GM19395 (cell line): ENCODE results near the gene FCN3.
A peak's percentile ranks its signal among the peaks of the same experiment; 100 is the strongest.

Experiments used
- ATAC-seq: cut with Tn5 transposase; IDR thresholded peaks from one replicate; pipeline ENCODE4 v1.9.1; 2021; ENCODE audit warnings: mild to moderate bottlenecking, moderate library complexity; ENCODE audit not compliant: unreplicated experiment

Gene FCN3

GRCh38 chr1:27343639-27344025 is 31.0 kb downstream of the FCN3 start:
- no peak for ATAC-seq

DNA sequence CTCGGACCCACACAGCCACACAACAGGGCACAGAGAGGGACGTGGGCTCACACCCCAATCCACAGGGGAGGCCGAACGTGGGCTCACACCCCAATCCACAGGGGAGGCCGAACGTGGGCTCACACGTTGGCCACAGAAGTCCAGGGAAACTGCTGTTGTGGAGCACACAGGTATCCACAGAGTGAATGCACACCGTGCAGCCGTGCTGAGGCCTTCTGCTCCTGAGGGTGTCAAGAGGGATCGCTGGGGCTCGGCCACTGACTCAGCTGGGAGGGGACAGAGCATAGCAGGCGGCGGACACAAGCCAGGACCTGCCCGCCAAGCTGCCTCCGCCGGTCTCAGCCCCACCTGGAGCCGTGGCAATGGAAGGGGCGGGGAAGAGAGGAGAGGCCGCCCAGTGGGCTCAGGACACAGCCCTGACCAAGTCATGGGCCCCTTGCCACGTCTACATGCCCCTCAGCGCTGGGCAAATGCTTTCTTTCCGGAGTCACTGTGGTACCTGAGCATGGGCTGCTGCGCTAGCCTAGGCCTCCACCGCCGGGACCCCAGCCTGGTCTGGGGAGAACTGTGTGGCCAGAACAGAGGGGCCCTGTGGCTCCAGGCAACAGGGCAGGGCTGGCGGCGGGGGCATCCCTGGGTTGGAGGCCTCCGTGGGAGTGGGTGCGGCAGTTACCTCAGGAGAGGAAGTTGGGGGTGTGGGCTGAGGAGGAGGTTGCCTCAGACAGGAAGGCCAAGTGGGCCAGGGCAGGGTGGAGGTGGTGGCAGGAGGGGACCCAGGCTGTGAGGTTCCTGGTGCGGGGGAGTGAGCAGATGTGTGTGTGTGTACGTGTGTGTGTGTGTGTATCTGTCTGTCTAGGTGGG is 31.6 kb downstream of the FCN3 start:
- ATAC-seq = no peak

- ATAC-seq = peak; percentile 16
Measured at GRCh38 chr1:27342391-27342777, 32.2 kb downstream of the FCN3 start.

DNA sequence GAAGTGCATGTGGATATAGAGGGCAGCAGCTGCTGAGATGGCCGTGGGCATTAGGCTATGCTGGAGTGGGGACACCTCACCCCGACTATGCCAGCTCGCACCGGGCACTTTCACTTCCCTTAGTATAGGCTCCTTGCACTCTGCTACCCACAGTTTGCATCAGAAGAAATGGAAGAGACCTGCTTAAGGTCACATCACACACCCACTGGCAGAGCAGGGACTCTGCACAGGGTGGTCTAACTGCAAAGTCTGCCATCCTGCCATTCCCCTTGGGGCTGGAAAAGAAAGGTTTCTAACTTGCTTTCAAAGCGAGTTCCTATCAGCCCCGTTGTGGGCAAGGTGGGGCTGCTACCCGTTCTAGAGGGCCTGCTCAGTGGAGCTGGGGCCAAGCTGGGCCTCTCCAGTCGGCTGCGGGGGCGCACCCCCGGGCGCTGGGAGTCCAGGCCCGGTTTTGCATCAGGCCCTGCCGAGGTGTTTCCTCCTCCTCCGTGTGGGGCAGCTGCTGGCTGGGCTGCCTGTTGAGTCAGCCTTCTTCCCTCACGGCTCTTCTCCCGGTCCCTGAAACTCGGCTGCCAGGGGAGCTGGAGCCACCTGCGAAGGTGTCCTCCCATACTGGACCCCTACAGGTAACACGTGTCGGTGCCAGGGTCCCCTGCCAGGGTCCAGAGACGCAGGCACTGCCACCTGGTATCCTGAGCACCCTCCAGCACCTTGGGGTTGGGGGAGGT is 32.9 kb downstream of the FCN3 start, which contains the start of gene SYTL1:
TSS of gene SYTL1 (plus strand) at position 498 of the 728 bp plus-strand sequence. CDS start 3,313 bp downstream, outside the sequence.
- peak; percentile 66 for ATAC-seq

DNA sequence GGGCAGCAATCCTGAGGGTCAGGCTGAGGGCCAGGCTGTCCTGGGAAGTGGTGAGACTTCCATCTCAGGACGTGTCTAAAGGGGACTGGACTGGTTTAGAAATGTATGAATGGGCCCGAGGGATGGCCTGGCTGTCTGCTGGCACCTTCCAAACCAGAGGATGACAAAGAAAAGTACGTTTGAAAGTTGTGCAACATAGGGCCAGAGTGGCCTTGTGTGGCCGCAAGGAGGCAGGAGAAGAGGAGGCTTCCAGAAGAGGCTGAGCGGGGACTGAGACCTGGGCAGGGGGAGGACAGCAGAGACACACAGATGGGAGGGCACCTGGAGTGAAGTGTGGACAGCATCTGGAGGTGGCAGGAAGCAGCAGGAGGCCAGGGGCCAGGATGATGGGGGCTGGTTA is 35.4 kb downstream of the FCN3 start:
- ATAC-seq = no peak

GRCh38 chr1:27338751-27339150 is 35.9 kb downstream of the FCN3 start:
- ATAC-seq = no peak

DNA sequence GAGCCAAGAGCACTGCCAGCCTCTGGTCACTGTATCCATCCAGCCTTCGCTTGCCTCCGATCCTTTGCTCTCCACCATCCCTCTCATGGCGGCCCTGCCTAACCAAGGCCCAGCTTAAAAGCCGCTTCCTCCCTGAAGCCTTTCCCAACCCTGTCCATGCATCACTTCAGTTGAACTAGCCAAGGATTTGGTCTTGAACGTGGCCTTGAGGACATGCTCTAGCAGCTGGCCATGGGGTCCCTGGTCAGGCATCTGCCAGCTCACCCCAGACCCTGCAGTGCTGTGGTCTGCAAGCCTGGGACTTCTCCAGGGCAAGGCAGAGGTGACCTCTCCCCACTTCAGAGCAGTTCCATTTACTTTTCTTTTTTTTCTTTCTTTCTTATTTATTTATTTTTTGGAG is 37.9 kb downstream of the FCN3 start:
- no peak for ATAC-seq

DNA sequence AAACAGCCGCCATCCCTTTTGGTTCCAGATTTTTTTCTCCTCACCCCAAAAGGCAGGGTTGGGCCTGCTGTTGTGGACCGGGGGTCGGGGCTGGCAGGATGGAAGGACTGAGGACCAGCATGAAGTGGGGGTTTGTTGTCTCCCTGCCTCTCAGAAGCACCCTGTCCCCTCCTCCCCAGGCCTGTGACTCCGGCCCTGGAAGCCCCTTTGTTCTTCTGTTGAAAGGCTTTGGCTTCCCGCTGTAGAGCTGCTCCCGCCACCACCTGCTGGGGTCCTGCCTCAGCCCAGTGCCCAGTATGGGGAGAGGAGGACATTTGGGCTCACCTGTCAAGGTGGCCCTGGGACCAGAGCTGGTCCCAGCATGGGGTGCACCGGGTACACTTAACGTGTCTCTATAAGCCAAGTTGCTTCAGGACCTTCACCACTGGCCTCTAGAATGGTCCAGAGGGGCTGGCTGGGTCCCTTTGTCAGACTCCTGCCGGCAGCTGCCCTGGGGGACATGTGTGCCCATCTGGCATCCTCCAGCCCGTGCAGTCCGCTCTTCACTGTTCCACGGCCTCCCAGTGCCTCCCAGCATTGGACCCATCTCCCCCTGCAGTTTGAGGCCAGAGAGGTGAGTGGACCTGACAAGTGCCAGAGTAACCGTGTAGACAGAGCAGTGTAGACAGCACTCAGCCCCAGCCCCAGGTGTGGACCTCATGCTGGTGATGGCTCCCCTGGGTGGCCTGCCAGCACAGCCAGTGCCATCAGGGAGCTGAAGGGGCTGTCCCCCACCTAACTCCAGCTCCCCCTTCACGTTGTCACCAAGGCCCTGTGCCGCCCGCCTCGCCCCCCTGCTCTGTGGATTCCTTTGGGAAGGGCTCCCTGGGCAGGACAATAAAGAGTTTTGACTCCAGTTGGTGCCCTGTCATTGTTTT is 38.9 kb downstream of the FCN3 start:
- ATAC-seq = no peak

DNA sequence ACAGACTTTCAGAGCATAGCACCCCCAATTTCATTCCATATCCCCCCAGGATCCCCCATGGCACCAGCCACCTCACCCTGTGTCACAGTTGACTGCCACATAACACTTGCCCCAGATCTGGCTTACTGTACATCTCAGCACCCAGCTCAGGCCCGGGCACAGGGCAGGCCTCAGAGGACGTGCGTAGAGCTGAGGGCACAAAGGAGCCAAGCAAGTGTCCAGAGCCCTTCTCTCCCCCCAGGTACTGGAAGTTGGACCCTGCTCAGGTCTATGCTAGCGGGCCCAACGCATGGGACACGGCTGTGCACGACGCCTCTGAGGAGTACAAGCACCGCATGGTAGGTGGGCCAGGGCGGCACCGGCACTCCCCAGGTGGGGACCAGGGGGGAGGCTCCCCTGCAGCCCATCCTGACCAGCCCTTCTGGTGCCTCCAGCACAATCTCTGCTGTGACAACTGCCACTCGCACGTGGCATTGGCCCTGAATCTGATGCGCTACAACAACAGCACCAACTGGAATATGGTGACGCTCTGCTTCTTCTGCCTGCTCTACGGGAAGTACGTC is 40.8 kb downstream of the FCN3 start:
- ATAC-seq = no peak

- ATAC-seq = no peak
Measured at GRCh38 chr1:27332536-27333281, 41.9 kb downstream of the FCN3 start.

- ATAC-seq = no peak
Measured at GRCh38 chr1:27331922-27332321, 42.7 kb downstream of the FCN3 start.

GRCh38 chr1:27331426-27331825 is 43.2 kb downstream of the FCN3 start:
- no peak for ATAC-seq

DNA sequence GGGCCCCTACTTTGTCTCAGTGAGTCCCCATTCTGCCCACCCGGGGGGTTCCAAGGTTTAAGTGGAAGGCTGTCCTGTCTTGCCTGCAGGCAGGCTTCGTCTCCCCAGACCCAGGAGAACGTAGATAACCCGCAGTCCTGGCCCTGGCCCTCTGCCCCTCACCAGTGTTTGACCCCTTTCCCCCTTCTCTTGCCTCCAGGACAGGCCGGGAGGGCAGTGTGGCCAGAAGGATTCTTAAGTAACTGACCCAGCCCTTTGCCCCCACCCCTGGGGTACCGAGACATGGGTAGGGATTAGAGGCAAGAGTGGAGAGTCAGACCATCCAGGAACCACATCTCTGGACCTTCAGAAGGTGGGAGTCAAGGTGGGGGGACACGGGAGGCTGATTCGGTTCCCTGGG is 43.8 kb downstream of the FCN3 start:
- no peak for ATAC-seq

- ATAC-seq = no peak
Measured at GRCh38 chr1:27327964-27328363, 46.7 kb downstream of the FCN3 start.

GRCh38 chr1:27325286-27325685 is 49.3 kb downstream of the FCN3 start:
- no peak for ATAC-seq

DNA sequence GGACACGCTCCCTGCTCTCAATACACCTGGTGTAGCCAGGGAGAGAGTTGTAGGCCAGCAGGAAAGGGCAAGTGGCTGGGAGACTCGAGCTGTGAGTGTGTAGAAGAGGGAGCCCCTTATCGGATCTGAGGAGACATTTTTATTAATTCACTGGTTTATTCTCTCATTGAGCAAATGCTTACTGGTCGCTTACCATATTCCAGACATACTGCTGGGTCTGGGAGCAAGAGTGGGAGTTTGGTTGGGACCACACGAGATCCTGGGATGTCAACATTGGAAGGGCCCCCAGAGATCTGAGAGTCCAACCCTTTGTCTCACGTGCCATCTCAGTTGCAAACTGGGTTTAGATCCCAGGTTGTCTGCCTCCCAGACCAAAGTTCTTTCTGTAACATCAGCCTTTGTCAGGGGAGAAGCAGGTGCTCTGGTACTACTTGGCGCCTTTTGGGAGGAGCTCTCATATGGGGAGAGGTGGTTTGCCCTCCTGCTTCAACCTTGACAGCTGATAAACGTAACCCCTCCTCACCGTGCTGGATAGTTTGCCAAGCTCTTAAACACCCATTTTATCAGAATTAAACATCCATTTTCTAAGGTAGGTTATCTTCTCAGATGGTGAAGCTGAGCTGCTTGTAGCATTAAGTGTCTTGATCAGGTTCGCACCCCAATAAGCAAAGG is 51.9 kb downstream of the FCN3 start:
- no peak for ATAC-seq

GRCh38 chr1:27321813-27322568 is 52.6 kb downstream of the FCN3 start, which contains the start of gene TMEM222:
Gene TMEM222 (plus strand): TSS chr1:27322163. CDS start chr1:27322198, 35 bp downstream.
- ATAC-seq = peak; percentile 91
